H1 (cell line): Measurements from ENCODE around the gene RAD51B. TPM values are rescaled to one million over a fixed set of nuclear protein-coding genes. Genes with fewer than 3 reads are reported as not detected.

ENCODE experiments used
- CTCF ChIA-PET: fragments of 300-600 bp; sonication (Branson Sonifier 250); formaldehyde crosslinking; loops from one replicate; lab custom pipeline; 2021; ENCODE audit not compliant: partially characterized antibody; lab: Charles Lee
- POLR2A ChIA-PET: fragments of 300-600 bp; sonication (Branson Sonifier 250); formaldehyde crosslinking; loops from one replicate; lab custom pipeline; 2021; ENCODE audit warnings: inconsistent platforms; ENCODE audit not compliant: partially characterized antibody; lab: Charles Lee
- DNase-seq, 2 experiments: peaks; one replicate each; pipeline versions ENCODE4 v3.0.0 to v3.0.0-alpha.2; 2010 to 2022; ENCODE audit warnings: low spot score in 2 of 2, low read depth in 1 of 2, mixed read lengths in 1 of 2
- FAIRE-seq: peaks from 2 replicates; lab custom pipeline; 2011; peaks lifted over from hg19 to GRCh38; lab: Jason Lieb, UNC
- H2AFZ ChIP-seq: 2 replicates; pipeline ENCODE4 v1.8.1; 2012; ENCODE audit warnings: low read length, inconsistent platforms
- H2AK5ac ChIP-seq: 2 replicates; pipeline ENCODE4 v1.6.1; 2013; ENCODE audit warnings: low read depth, low read length
- H2BK120ac ChIP-seq: replicated peaks from 2 replicates; pipeline ENCODE3; 2013; ENCODE audit warnings: low read depth, low read length, inconsistent platforms
- H2BK12ac ChIP-seq: 2 replicates; pipeline ENCODE4 v1.6.1; 2013; ENCODE audit warnings: low read depth, low read length
- H2BK15ac ChIP-seq: 2 replicates; pipeline ENCODE4 v1.6.1; 2013; ENCODE audit warnings: low read length
- H2BK20ac ChIP-seq: 2 replicates; pipeline ENCODE4 v1.6.1; 2013; ENCODE audit warnings: low read length
- H2BK5ac ChIP-seq: 2 replicates; pipeline ENCODE4 v1.6.1; 2013; ENCODE audit warnings: low read depth, low read length
- H3K14ac ChIP-seq: 2 replicates; pipeline ENCODE4 v1.6.1; 2013; ENCODE audit warnings: inconsistent platforms; ENCODE audit not compliant: insufficient read length
- H3K18ac ChIP-seq: 2 replicates; pipeline ENCODE4 v1.6.1; 2013; ENCODE audit warnings: low read length; ENCODE audit errors: extremely low read depth
- H3K23ac ChIP-seq: 2 replicates; pipeline ENCODE4 v1.6.1; 2013; ENCODE audit warnings: inconsistent platforms; ENCODE audit not compliant: insufficient read length
- H3K23me2 ChIP-seq: 2 replicates; pipeline ENCODE4 v1.6.1; 2013; ENCODE audit warnings: low read depth, low read length
- H3K27ac ChIP-seq: 2 replicates; pipeline ENCODE4 v1.6.1; 2011; ENCODE audit warnings: low read depth, low read length, inconsistent platforms
- H3K27me3 ChIP-seq, 4 experiments: replicated peaks in 1 of 4; 1 replicate in 1 of 4; 2 replicates in 3 of 4; pipeline versions ENCODE4 v1.6.1 to v1.8.1; 2011 to 2013; ENCODE audit warnings: low read length in 3 of 4, mild to moderate bottlenecking in 3 of 4, inconsistent platforms in 2 of 4, mixed read lengths in 2 of 4, moderate library complexity in 1 of 4; ENCODE audit not compliant: control insufficient read depth in 3 of 4, insufficient read depth in 3 of 4; ENCODE audit errors: extremely low read depth in 1 of 4
- H3K36me3 ChIP-seq, 4 experiments: 2 replicates each; pipeline versions ENCODE4 v1.6.1 to v1.8.1; 2011 to 2013; ENCODE audit warnings: mild to moderate bottlenecking in 4 of 4, low read length in 3 of 4, moderate library complexity in 2 of 4, control low read depth in 1 of 4, inconsistent platforms in 1 of 4; ENCODE audit not compliant: insufficient read depth in 4 of 4, control insufficient read depth in 2 of 4
- H3K4ac ChIP-seq: replicated peaks from 2 replicates; pipeline ENCODE3; 2013; ENCODE audit warnings: low read length, low read depth, mixed read lengths, inconsistent platforms; ENCODE audit not compliant: insufficient read length
- H3K4me1 ChIP-seq, 4 experiments: replicated peaks in 1 of 4; 1 replicate in 1 of 4; 2 replicates in 3 of 4; pipeline versions ENCODE4 v1.6.1 to v1.8.1; 2011 to 2013; ENCODE audit warnings: low read length in 3 of 4, inconsistent platforms in 2 of 4, mixed read lengths in 1 of 4; ENCODE audit not compliant: insufficient read depth in 4 of 4, control insufficient read depth in 3 of 4
- H3K4me2 ChIP-seq, 2 experiments: 2 replicates each; pipeline versions ENCODE4 v1.6.1 to v1.8.1; 2011 to 2013; ENCODE audit warnings: low read depth in 2 of 2, low read length in 2 of 2, control low read depth in 1 of 2, inconsistent platforms in 1 of 2, mild to moderate bottlenecking in 1 of 2; ENCODE audit not compliant: insufficient read depth in 1 of 2
- H3K4me3 ChIP-seq, 4 experiments: fragments of 200-600, 300-600 bp in 1 of 4; sonication (generic), shearing (Covaris generic), sonication (Bioruptor Twin) in 1 of 4; 2 replicates each; pipeline versions ENCODE4 v1.5.1 to v1.8.1; 2011 to 2016; ENCODE audit warnings: low read length in 4 of 4, low read depth in 3 of 4, control low read depth in 2 of 4, inconsistent platforms in 2 of 4, mild to moderate bottlenecking in 2 of 4, mixed read lengths in 1 of 4, moderate library complexity in 1 of 4; ENCODE audit not compliant: insufficient read depth in 2 of 4; ENCODE audit errors: extremely low read depth in 1 of 4
- H3K56ac ChIP-seq: replicated peaks from 2 replicates; pipeline ENCODE3; 2013; ENCODE audit warnings: low read depth, mild to moderate bottlenecking, mixed read lengths, low read length, inconsistent platforms; ENCODE audit not compliant: insufficient read length
- H3K79me1 ChIP-seq: 2 replicates; pipeline ENCODE4 v1.6.1; 2013; ENCODE audit warnings: low read depth, low read length, control low read depth
- H3K79me2 ChIP-seq, 2 experiments: 2 replicates each; pipeline versions ENCODE4 v1.6.1 to v1.8.1; 2012 to 2013; ENCODE audit warnings: low read length in 2 of 2, mild to moderate bottlenecking in 2 of 2, inconsistent platforms in 1 of 2; ENCODE audit not compliant: insufficient read depth in 2 of 2, control insufficient read depth in 1 of 2
- H3K9ac ChIP-seq, 4 experiments: replicated peaks in 1 of 4; 1 replicate in 1 of 4; 2 replicates in 3 of 4; pipeline versions ENCODE4 v1.6.1 to v1.8.1; 2011 to 2013; ENCODE audit warnings: low read depth in 3 of 4, low read length in 3 of 4, control low read depth in 2 of 4, mild to moderate bottlenecking in 2 of 4, moderate library complexity in 2 of 4, inconsistent platforms in 1 of 4; ENCODE audit errors: extremely low read depth in 1 of 4
- H3K9me3 ChIP-seq, 2 experiments: 2 replicates each; pipeline versions ENCODE4 v1.6.1 to v1.8.1; 2012 to 2013; ENCODE audit warnings: mild to moderate bottlenecking in 2 of 2, moderate library complexity in 2 of 2, control low read depth in 1 of 2, inconsistent platforms in 1 of 2, low read depth in 1 of 2, low read length in 1 of 2, mixed read lengths in 1 of 2; ENCODE audit not compliant: insufficient read depth in 2 of 2
- H4K20me1 ChIP-seq, 2 experiments: replicated peaks in 1 of 2; 2 replicates each; pipeline versions ENCODE3 to v1.8.1; 2011 to 2013; ENCODE audit warnings: inconsistent platforms in 2 of 2, low read length in 2 of 2, mild to moderate bottlenecking in 1 of 2; ENCODE audit not compliant: insufficient read depth in 2 of 2, control insufficient read depth in 1 of 2
- H4K5ac ChIP-seq: 2 replicates; pipeline ENCODE4 v1.6.1; 2013; ENCODE audit warnings: low read length, low read depth, mixed read lengths, inconsistent platforms; ENCODE audit not compliant: insufficient read length
- H4K8ac ChIP-seq: 2 replicates; pipeline ENCODE4 v1.8.0; 2013; ENCODE audit warnings: mild to moderate bottlenecking, moderate library complexity, low read length, inconsistent platforms; ENCODE audit not compliant: insufficient read depth; ENCODE audit errors: extremely low read depth
- H4K91ac ChIP-seq: replicated peaks from 2 replicates; pipeline ENCODE3; 2013; ENCODE audit warnings: low read length, mixed read lengths, inconsistent platforms; ENCODE audit not compliant: insufficient read length
- BCL11A ChIP-seq, 2 experiments: IDR thresholded peaks; one replicate each; pipeline ENCODE4 v1.6.1; 2011; ENCODE audit warnings: low read depth in 2 of 2, low read length in 2 of 2, mild to moderate bottlenecking in 2 of 2
- CHD2 ChIP-seq: IDR thresholded peaks from 2 replicates; pipeline ENCODE4 v1.6.1; 2012; ENCODE audit warnings: low read length, improper control_type of control experiment
- GTF2F1 ChIP-seq: IDR thresholded peaks from 2 replicates; pipeline ENCODE4 v1.6.1; 2012; ENCODE audit warnings: low read depth, low read length, improper control_type of control experiment, borderline replicate concordance
- NANOG ChIP-seq: IDR thresholded peaks from 2 replicates; pipeline ENCODE4 v1.6.1; 2011; ENCODE audit warnings: low read length, low read depth, mild to moderate bottlenecking, inconsistent platforms; ENCODE audit not compliant: insufficient read depth, poor library complexity, severe bottlenecking
- YY1 ChIP-seq: IDR thresholded peaks from 2 replicates; pipeline ENCODE4 v1.6.1; 2011; ENCODE audit warnings: low read depth, mild to moderate bottlenecking, low read length
- WGBS, 2 experiments: shearing (Covaris generic) in 1 of 2; methylation state at CpG; one replicate each; pipeline versions ENCODE4 v1.1.6 to v1.1.7; 2013 to 2015; ENCODE audit warnings: low lambda C conversion rate in 2 of 2, mixed read lengths in 2 of 2, inconsistent platforms in 1 of 2, low coverage in 1 of 2, missing lambda C conversion rate in 1 of 2; ENCODE audit not compliant: insufficient replicate concordance in 2 of 2, insufficient coverage in 1 of 2, insufficient read length in 1 of 2; ENCODE audit errors: extremely low coverage in 1 of 2, missing lambda C conversion rate in 1 of 2; 5-methylcytosine and 5-hydroxymethylcytosine counted together
- polyA plus RNA-seq, 7 experiments: library from polyadenylated mRNA; depleted of rRNA in 3 of 7; stranded (reverse) in 5 of 7; unstranded in 2 of 7; fragments of >200 nt in 5 of 7; fragments of 200-250 nt in 2 of 7; gene quantifications; 1 replicate in 5 of 7; 2 replicates in 1 of 7; 4 replicates in 1 of 7; pipeline versions ENCODE4 v1.2.1 to v1.2.3, GENCODE V29; 2011 to 2013; ENCODE audit warnings: missing spikeins in 2 of 7, mixed read lengths in 2 of 7
- total RNA-seq: library from RNA; stranded (reverse); fragmentation: NEBNext Ultra II Directional; extraction: Animal tissue kit (Norgen Biotek cat#: 25700); gene quantifications from 2 replicates; pipeline ENCODE4 v1.2.1, GENCODE V29; 2021

RAD51B gene
- total and polyA plus RNA-seq, 2 of the 8 experiments (the other 6 are each of a cell fraction or from before 2014, with no cell fraction given), result 3.9 to 14.9 TPM

- Histone ChIP-seq H2BK120ac (no peak overlapping the region), H3K18ac (no peak overlapping the region), H2BK5ac (no peak overlapping the region), H3K79me1 (no peaks in the 10 kb centered on the region), H3K23ac (no peak overlapping the region), H2BK20ac (no peak overlapping the region), H3K79me2 (no peaks in the 10 kb centered on the region), H4K20me1 (no peaks in the 10 kb centered on the region), H3K4ac (no peak overlapping the region), H3K27ac (no peak overlapping the region), H3K9ac (no peak overlapping the region), H4K8ac (no peak overlapping the region), H3K27me3 (no peaks in the 10 kb centered on the region), H3K14ac (no peak overlapping the region), H3K36me3 (no peaks in the 10 kb centered on the region), H2BK15ac (no peak overlapping the region), H3K9me3 (no peaks in the 10 kb centered on the region), H3K4me3 (no peak overlapping the region), H4K91ac (no peak overlapping the region), H4K5ac (no peak overlapping the region), H3K4me1 (peaks cover 0 to 8% (median 1%) of the 10 kb centered on the region in 4 experiments; a peak in 2 of 7 replicates), H2AFZ (no peak overlapping the region), H3K4me2 (no peak overlapping the region), H3K23me2 (no peaks in the 10 kb centered on the region), H2AK5ac (no peak overlapping the region), H3K56ac (no peak overlapping the region), H2BK12ac (no peak overlapping the region)
- ChIA-PET CTCF (interaction anchor here (1.0 kb wide), 2 partner anchors 110 to 147 kb away, joined by 3 read pairs; no protein-coding TSS in a partner anchor), POLR2A (interaction anchor here (0.7 kb wide), 1 partner anchor 194 kb away, joined by 4 read pairs; no protein-coding TSS in a partner anchor)
- TF ChIP-seq YY1, result no peak
- no peak for TF ChIP-seq BCL11A (IDR thresholded peaks at IDR 0.05; ENCODE audit: low read depth in 2 of 2, low read length in 2 of 2)
- TF ChIP-seq CHD2, result no peak
- no peak for TF ChIP-seq NANOG
- TF ChIP-seq GTF2F1, result no peak
- DNase-seq (no peak), FAIRE-seq (no peak)
- 100% methylated on average over 1 of the region's 1 CpG; no CpG with 5 or more reads in 1 of the 2 experiments for WGBS, 2 experiments
These were observed 641.0 kb downstream of the RAD51B start for GRCh38 chr14:68460541-68460940.
